Stimulated activated CD4-positive, alpha-beta T cell treated with anti-CD3 and anti-CD28 coated beads, Interleukin-15, amount 100 ng/mL, for 1 hour (primary cell): Measurements from ENCODE around the gene IRS4.

Experiments
- DNase-seq, 2 donors: peaks; one replicate each; pipeline ENCODE4 v3.0.0-alpha.2; 2020; ENCODE audit warnings: low read depth in 1 of 2, low spot score in 1 of 2

The IRS4 gene

DNA sequence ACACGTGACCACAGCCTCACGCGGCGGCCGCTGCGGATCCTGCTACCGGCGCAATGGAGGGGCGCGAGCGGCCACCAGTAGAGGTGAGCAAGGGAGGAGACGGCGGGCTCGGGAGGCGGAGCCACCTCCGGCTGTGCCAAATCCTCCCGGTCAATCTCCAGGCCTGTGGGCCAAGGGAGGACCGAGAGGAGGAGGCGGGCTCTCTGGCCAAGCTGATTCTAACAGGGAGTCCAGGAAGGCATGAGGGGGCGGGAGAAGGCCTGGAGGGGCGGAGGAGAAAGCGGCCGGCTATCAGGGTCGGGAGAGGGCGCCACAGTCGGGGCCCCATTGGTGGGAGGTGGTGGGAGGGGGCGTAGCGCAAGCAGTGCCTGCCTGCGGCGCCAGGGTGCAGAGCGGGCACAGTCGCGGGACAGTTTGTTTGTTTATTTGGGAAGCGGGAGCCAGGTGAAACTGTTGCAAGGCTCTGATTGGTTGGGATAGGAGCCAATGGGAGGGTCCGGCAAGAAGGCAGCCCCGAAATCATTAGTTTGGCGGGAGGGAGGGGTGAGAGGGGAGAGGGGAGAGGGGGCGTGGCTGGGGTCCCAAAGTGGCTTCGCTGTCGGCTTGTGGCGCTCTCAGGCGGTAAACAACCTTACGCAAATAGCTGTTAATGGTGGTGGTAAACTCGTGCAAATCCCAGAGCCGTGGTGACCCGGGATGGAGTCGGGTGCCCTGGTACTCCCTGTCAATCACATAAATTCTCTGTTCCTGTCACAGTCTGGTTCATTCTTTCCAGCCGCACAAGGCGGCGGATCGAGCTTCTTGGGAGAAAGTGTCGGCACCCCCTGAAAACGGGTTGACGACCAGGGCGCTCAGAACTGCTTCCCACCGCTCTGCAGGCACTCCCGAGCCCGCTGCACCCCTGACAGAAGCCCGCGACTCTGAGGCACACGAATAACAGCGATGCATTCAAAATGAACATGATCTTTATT, at the start of gene IRS4:
TSS of gene IRS4 (minus strand) at position 55 of the 971 bp plus-strand sequence.
- no peak for DNase-seq

GRCh38 chrX:108772549-108772948, 36.2 kb upstream of the IRS4 start:
- DNase-seq, result no peak

GRCh38 chrX:108763559-108763958, 27.2 kb upstream of the IRS4 start:
- DNase-seq, result no peak

- DNase-seq, result no peak
Observed at GRCh38 chrX:108740299-108740774, 4.0 kb upstream of the IRS4 start.

DNA sequence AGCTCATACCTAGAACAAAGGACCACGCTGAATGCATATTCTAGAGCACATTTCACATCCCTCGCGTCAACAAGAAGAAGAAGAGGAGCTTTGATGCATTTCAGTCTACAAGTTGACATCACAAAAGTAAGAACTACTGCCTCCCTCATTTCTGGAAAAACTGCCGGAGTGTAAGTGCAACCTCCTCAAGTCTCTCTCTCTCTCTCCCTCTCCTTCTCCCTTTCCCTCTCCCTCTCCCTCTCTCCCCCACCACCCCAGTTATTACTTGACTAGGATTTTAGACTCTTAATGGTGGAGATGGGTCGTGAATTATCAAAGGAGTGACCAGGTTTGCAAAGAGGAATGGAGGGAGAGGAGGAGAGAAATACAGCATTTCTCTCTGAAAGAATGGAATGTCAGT, 1.4 kb upstream of the IRS4 start:
- no peak for DNase-seq

DNA sequence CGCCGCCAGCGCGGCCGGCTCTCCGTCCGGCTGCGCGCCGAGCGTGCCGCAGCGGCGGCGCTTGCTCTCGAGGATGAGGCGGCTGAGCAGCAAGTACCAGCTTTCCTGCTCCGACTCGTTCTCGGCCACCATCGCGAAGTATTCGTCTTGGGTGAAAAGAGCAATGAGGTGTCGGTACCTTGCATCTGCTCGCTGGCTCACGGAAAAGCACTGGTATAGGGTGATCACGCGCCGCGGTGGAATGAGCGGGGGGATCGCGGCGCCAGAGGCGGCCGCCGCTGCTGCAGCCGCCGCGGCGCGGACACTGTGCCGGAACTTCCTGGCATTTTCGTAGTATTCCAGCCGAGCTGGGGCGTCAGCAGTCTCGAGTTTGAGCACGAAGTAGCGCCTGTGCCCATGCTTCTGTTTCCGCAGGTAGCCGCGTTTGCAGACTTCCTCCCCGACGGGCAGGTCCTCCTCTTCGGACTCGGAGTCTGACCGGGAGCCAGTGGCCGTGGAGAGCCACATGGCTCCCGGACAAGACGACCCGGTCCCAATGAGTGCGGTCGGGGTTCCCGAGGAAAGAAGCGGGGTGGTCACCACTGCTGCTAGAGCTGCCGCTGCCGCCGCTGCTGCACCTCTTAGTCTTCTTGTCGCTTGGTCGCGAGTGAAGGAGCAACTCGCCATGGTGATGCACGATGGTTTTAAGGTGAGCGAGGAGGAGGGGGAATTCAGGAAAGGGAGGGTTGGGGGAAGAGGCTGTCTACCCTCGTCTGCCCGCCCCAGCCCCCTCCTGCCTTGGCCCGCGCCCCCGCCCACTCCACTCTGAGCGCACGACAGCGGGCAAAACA, 469 bp downstream of the IRS4 start:
- DNase-seq, result no peak

GRCh38 chrX:108735091-108735678, 1.2 kb downstream of the IRS4 start:
- no peak for DNase-seq

DNA sequence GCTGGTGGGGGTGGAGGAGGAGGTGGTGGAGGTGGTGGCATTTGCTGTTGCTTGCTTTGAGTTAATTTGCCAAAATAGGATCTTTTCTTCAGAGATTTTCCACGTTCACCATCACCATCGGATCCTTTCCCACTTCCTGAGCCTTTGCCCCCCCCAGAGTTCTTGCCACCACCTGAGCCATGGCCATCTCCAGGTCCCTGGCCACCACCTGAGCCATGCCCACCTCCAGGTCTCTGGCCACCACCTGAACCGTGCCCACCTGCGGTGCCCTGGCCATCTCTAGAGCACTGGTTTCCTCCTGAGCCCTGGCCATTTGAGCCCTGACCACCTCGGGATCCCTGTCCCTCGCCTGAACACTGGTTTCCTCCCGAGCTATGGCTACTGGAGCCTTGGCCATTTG, 1.9 kb downstream of the IRS4 start:
- no peak for DNase-seq

GRCh38 chrX:108732630-108733321, 3.6 kb downstream of the IRS4 start:
- DNase-seq, result no peak

DNA sequence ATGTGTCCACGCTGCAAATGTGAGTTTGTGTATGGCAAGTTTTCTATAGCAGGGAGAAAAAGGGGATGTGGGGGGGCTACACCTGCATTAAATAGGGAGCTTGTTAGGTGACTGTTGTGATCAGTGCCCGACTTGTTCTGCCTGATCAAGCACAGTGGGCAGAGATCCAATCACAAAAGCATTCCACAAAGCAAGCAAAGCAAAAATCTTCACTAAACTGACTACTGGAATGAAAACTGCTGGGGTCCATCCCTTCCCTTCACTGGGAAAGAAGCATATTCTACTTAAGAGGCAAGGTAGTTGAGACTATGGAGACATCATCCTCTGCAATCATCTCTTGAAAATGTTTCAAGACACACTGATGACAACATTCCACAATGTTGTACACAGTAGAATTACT, 5.2 kb downstream of the IRS4 start:
- no peak for DNase-seq

DNA sequence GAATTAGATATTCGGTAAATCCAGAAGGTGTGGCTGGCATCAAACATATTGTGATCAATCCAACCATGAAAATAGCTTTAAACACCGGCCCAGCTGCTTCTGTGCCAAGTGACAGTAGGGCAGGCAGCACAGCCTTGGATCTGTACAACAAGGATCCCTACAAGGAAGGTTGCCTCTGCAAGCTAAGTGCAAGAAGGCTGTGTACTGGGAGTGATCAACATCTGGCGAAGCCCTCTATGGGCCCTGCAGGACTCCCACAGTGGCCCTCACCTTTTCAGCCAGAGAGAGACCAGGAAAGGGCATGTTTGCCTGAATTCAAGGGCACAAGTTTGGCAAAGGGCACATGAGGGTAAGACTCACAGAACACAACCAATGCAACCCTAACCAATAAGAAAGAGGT, 9.6 kb downstream of the IRS4 start:
- no peak for DNase-seq

DNA sequence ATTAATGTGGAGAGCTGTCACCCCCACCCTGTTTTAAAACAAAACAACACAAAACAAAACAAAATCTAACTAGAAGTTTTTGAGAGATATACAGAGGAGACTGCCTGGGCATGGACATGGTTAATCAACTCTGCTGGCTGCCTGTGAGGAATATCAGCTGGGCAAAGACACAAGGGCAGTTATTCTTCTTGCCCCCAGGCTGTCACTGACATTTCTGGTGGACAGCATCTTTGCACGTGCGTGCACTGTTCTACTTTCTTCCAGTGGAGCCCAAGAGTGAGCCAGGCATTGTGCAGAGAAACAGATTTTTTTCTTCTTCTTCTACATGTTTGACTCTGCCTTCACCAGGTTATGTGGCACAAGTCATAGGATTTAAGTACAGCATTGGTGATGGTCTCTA, 13.8 kb downstream of the IRS4 start:
- no peak for DNase-seq

- DNase-seq, result no peak
Observed at GRCh38 chrX:108712886-108713285, 23.5 kb downstream of the IRS4 start.

GRCh38 chrX:108704839-108705238, 31.5 kb downstream of the IRS4 start:
- no peak for DNase-seq

GRCh38 chrX:108702530-108702929, 33.8 kb downstream of the IRS4 start:
- DNase-seq, result no peak

DNA sequence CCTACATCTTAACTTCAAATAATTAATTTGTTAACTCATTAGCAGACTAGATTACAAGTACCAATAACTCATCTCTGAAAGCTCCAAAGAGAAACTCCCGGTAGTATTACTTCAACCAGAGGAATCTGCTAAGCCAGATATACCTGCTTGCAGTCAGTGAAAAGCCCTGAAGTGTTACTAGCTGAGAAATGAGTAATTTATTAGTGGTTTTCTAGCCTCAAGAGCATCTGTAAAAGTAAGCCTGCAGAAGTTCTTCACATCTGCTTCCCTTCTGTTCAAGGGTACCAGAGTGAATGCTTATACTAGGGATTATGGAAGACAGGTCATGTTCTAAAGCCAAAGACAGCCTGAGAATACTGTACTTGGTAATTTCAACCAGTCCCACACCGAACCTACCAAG, 34.7 kb downstream of the IRS4 start:
- no peak for DNase-seq

DNA sequence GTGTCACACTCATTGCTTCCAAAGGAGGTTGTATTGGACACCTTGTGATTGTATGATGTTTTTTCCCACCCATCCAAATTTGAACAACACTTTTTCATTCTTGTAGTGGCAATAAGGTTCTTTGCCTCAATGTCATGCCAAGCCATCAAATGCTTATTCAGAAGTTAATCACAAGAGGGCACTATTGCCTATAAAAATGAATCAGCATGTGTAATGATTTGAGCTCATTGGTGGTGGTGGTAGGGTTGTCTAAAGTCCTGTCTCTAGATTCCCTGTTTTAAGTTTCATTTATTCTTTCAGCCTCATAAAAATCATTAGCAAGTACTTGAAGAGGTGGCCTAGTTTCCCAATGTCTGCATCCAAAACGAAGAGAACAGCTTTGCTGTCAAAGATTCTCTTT, 37.0 kb downstream of the IRS4 start:
- DNase-seq, result no peak

GRCh38 chrX:108696690-108697089, 39.7 kb downstream of the IRS4 start:
- DNase-seq, result no peak
